Measurements from ENCODE around the gene IFIT5.

- TF ChIP-seq CTCF (conservative IDR thresholded peaks at IDR 0.05) (no peak), ZFX (IDR thresholded peaks at IDR 0.05) (no peak)
Observed at GRCh38 chr10:89469517-89469916, 55.1 kb downstream of the IFIT5 start.
